Measurements from ENCODE around the gene ACYP2.
"Not testable (repeated sequence)": the region's sequence is repeated elsewhere in the genome, so short reads cannot be mapped to it uniquely, and the experiment has no call there.

The ACYP2 gene

DNA sequence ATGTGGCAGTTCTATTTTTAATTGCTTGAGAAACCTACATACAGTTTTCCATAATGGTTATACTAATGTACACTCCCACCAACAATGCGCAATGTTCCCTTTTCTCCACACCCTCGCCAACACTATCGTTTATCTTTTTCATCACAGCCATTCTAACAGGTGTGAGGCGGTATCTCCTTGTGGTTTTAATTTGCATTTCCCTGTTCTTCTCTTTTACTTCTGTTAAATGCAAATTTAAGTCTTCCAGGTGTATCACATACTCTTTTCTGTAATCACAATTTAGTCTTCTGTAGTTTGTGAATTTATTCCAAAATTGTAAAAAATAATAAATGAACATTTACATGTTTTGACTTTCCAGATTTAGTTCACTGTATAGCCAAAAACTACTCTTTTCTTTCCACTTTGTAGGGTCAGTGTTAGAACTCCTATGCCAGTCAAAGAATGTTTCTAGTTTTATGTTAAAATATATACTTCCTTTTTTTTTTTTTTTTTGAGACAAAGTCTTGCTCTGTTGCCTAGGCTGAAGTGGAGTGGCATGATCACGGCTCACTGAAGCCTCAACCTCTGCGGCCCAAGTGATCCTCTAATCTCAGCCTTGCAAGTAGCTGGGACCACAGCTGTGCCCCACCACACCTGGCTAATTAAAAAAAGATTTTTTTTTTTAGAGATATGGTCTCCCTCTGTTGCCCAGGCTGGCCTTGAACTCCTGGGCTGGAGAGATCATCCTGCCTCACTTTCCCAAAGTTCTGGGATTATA lies 15.4 kb upstream of the ACYP2 start:
- no peak for DNase-seq

DNA sequence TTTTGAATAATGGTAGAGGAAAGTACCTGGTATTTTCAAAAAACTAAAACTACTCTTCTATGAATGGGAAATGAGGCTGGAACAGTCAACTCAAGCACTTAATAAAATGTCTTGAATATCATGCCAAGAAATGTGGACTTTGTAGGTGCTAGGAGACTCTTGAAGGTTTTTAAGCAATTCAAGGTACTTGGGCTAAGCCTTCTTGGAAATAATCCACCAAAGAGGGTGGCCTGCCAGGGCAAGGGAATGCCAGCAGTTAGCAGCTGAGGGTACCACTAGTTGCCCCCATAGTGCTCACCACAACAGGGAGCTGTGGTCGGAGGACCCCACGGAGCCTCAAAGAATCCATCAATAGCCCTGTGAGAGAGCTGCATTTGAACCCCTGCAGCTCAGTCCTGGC lies 14.6 kb upstream of the ACYP2 start:
- no peak for DNase-seq

DNA sequence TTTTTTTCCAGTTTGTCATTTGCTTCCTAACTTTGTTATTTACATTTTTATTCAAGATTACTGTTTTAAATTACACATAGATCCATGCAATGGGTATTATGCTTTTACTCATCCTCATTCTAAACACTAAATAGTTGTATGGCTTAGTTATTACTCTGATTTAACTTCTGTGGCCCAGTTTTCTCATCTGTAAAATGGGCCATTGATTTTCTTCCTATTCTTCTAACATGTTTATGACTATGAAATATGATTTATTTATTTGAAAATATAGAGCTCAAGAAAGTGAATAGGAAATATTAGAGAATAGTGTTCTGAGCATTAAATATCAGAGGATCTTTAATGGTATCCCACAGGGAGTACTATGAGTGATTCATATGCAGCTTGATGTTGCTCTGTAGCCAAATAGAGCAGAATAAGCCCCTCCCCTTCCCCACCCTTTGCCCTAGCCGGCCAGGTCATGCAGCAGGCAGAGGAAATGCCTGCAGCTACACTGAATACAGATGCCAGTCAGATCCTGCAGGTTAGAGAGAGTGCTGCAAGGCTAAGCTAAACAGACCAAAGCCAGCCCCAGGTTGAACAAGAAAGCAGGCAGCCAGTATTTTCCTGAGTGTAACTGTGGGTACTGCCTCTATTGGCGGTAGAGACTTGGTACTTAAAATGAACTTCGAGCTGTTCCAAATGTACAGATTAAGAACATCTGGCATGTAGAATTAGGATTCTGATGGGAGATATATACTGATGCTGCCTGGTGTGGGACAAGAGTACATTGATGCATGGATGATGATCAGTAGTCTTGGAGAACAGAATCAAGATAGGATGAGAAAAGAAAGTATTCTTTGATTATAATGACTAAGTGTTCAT lies 11.7 kb upstream of the ACYP2 start:
- no peak for DNase-seq

DNA sequence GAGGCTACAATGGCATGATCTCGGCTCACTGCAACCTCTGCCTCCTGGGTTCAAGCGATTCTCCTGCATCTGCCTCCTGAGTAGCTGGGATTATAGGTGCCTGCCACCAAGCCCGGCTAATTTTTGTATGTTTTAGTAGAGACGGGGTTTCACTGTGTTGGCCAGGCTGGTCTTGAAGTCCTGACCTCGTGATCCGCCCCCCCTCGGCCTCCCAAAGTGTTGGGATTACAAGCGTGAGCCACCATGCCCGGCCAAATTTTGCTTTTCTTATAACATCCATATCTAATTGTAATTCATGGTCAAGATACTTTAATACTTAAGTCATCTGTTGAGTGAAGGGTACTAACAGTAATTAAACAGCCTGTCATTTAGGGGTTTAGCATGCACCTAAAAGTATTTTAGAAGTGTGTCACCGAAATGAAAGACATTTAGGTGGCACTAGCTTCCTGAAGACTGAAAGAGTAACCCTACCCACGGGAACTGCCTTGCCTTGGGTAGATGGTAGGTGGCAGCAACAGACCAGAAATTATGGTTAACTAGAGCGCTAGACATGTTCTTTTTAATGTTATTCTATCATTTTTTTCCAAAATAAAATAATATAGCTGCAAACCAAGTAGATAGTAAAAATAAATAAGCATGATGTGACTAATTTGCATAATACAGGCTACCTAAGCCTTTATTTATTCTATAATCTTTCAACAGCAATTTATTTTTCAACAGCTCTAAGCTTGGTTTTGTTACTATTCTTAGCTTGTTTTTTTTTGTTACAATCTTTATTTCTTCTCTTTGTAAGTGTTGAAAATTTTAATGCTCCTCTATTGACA lies 8.6 kb upstream of the ACYP2 start:
- DNase-seq: no peak

DNA sequence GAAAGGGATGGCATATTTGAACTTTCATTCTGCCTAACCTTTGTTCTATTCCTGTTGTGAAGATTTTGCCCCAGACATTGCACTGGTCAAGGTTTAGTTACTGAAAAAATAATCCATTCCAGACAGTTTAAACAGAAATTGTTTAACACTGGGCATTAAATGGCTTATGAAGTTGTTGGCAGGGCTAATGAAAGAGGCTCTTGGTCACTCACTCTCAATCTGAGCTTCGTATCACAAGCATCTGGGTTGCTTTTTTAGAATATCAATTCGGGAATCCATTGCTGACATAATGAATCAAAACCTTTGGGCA lies 8.0 kb upstream of the ACYP2 start:
- no peak for DNase-seq

DNA sequence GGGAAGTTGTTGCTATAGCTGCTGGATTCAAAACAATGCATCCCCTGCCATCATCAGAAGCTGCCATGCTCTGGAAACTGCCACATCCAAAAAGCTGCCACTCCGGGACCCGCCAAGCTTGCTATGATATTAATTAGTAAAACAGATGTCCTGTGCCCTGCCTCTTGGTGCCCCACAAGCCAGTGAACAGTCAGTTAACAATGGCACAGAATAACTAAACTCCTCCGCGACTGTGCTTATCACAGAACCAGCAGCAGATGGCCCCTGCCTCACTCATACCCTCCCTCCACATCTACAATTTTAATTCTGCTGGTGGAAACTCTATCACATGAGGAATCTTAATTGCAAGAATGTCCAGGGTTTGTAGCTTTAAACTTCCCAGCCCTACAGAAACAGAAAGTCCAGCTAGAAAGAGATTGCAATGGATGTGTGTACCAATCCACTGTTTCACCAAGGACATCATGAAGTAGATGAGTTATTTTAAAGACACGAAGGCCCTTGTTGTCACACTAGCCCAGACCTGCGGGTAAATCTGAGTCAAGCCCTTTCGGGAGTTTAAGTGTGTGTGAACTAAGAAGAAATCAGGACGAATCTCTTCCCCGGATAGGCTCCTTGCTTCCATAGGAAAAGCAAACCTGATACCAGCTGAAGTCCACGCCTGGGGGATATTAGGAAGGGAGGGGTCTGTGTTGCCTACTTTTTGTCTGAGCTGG lies 7.4 kb upstream of the ACYP2 start:
- no peak for DNase-seq

DNA sequence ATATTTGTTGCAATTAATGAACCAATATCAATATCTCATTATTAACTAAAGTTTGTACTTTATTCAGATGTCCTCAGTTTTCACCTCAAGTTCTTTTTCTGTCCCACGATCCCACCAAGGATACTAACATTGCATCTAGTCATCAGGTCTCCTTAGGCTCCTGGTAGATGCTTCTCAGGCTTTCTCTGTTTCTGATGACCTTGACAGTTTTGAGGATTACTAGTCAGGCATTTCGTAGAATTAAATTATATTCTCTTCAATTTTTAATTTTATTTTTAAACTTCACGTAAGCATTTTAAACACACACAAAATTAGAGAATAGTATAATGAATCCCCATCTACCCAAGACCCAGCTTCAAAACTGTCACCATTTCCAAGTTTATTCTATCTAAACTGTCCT lies 5.6 kb upstream of the ACYP2 start:
- no peak for DNase-seq

DNA sequence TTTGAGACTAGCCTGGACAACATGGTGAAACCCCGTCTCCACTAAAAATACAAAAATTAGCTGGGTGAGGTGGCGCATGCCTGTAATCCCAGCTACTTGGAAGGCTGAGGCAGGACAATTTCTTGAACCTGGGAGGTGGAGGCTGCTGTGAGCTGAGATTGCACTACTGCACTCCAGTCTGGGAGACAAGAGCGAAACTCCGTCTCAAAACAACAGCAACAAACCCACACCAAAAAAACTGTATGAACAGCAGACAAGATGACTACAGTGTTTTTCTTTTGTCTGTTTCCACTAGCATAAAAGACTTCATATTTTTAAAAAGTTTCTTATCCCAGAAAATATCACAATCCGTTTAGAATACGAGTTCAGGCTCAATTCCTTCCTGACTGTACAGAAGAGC lies 936 bp upstream of the ACYP2 start:
- DNase-seq: not testable (repeated sequence)

DNA sequence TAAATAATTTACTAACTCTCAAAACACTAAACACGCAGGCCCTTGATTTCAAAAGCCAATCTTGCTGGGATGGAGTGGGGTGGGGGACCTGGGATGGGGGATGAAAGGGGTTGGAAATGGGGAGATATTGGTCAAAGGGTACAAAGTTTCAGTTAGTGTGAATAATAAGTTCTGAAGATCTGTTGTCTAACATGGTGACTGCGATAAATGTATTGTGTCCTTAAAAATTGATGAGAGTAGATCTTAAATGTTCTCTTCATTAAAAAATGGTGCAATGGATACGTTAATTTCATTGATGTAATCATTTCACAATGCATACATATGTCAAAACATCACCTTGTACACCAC lies 505 bp upstream of the ACYP2 start:
- DNase-seq: no peak

DNA sequence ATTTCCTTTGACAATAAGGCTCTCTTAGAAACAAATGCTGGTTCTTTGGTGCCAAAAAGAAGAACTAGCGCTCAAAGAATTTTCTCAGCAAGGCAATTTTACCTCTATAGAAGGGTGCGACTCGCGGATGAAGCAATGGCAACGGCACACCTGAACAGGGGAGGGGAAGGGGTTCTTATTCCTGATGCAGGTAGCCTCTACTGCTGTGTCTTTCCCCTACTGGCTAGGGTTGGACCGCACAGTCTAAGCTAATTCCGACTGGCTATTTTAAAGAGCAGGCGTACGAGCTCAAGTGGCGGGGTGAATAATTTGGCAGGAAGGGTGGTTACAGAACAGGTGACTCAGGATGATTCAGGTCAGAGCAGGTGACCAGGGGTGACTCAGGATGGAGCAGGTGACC lies 1.2 kb downstream of the ACYP2 start:
- DNase-seq: not testable (repeated sequence)

DNA sequence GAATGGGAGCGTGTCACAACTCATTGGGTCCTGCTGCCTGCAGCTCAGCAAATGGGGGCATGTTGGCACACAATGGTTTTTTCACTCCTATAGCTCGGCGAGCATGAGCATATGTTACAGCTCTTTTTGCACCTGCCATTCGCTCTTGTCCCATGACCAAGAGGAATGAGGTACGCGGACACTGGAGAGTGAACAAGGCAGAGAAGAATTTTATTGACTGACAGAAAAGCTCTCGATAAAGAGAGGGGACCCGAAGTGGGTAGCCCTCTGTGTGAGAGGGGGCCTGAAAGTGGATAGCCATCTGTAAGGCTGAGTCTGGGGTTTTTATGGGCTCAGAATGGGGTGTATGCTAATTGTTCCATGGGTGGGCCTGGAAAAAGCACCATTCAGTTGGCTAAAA lies 5.5 kb downstream of the ACYP2 start:
- no peak for DNase-seq

DNA sequence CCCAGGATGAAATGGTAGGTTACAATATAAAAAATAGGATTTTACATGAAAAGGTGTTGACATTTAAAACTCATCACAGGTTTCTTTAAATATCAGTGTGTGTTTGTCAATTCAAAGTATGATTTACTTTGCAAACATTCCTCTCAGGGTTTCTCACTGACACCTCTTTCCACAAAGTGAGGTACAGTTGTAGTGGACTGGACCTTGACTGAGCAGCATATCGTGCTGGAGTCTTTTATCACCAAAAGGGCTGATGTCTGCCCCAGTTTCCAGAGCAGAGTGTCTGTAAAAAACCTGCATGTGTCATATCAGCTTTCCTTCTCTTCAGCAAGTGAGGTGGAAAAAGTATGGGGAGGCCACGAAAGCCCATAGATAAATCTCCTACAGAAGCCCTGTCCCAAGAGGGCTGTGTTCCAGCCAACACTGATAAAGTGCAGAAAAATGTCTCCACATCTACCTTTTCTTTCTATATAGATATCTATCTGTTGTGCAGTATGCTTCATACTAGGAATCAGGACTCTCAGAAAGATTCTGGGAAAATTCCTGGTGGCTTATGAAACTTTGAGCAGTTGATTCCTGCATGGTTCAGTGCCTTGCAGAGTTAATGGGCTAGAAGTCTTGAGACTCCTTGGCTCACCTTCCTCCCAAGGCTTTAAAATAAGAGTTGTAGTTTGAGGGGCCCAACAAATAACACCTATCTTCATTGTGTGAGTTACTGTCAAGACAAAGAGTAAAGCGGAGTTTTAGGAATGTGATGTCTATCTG lies 6.9 kb downstream of the ACYP2 start:
- no peak for DNase-seq

DNA sequence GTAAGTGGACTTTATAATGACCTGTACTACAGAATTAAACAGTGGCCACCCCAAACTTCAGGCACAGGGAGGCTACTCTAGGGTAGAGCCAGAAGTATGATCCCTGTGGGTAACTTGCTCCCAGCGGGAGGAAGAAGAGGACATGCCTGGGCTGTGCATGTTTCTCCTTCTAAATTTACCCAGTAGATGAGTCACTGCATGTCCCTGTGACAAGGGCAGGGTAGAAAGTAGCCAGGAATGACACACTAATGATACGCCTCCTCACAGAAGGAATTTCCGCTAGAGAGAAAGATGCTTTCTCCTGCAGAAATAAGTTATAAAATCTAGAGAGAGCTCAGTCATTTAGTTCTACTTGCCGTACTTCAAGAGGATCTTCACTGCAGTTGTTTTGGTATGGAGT lies 7.5 kb downstream of the ACYP2 start:
- no peak for DNase-seq

DNA sequence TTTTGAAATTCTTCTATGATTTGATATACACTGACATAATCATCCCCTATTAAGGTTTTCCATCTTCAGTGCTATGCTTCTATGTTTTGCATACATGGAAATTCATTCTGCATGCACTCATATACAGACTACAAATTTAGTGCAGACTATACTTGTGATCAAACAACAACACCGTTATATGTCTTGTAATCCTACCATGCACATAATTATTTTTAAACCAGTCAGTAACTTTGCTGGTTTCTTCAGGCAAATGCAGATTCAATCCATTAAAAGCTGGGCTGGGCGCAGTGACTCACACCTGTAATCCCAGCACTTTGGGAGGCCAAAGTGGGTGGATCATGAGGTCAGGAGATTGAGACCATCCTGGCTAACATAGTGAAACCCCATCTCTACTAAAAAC lies 11.8 kb downstream of the ACYP2 start:
- DNase-seq: not testable (repeated sequence)

DNA sequence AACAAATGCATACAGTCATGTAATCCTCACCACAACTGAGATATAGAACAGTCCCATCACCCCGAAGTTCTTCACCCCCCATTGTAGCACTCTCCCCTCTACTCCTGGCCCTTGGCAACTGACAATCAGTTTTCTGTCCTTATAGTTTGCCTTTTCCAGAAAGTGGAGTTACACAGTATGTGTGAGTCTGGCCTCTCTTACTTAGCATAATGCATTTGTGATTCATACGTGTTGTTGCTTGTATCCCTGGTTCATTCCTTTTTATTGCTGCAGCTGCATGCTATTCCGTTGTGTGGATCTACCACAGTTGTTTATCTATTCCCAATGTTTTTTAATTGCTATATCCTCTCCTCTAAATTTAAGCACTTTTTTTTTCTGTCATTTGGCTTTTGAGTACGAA lies 17.6 kb downstream of the ACYP2 start:
- no peak for DNase-seq

DNA sequence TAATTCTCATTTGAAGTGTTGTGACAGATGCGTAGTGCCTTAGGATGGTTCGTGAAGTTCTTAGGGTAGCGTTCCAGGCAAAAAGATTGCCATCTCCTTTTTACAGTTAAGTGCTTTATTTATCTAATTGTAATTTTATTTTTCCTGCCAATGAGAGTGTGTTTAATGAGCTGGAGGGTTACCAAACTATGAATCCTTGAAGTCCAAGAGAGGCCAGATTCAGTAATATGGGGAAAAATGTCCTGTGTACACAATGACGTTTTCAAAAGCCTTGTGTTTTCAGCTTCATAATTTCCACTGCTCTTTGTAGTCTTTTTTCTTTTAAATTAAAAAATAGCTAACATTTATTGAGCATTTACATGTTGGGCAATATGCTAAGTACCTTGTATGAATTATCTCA lies 23.8 kb downstream of the ACYP2 start:
- no peak for DNase-seq

DNA sequence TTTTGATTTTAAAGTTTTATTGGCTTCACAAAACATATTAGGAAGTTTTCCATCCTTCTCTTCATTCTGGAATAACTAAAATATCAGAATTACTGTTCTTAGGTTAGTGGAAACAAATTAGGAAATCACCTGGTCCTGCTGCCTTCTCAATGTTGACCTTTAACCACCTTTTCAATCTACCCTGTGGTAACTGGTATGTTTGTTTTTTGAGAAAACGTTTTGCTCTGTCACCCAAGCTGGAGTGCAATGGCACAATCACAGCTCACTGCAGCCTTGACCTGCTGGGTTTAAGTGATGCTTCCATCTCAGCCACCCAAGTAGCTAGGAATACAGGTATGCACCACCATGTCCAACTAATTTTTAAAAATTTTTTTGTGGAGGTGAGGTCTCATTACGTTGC lies 28.4 kb downstream of the ACYP2 start:
- no peak for DNase-seq

DNA sequence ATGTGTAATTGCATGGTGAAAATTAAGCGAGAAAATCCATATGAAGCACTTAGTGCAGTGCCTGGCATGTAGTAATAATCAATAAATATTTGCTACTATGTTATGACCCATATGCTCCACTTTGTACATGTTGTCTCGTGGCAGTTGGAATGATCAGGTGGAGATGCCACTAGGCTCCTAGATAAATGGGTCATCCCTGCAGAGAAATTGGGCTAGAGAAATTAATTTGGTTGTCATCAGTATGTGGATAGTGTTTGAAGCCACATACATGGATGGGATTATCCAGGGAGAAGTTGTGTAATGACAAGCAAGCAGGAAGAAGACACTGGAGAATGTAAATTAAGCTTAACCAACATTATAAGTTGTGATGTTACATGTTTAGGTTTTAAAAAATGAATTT lies 33.0 kb downstream of the ACYP2 start:
- DNase-seq: no peak

DNA sequence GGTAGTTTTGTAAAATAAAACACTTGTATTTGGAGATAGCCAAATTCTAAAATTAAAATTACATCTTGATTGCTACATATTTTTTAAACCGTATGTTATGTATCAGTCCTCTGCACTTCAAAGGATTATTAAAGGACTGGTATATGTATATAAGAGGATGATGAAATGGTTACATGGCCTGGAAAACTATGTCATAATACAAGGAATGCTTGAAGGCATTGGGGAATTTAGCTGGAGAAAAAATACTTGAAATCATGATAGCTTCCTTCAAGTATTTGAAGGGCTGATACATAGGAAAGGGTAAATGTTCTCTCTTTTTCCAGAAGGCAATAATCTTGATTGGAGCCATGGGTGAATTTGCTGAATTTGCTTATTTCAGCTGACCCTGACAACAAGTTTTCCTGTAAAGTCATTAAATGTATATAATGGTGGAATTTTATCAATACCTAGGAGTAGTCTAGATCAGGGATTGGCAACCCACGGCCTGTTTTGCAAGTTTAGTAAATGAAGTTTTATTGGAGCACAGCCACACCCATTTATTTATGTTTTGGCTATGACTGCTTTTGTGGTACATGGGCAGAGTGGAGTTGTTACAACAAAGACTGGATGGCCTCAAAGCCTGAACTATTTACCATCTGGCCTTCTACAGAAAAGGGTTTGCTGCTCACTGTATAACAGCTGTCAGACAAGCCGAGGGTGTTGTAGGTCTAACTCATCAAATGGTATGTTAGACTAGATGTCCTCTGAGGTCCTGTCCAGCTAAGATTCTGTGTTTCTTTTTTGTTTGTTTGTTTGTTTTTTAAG lies 34.4 kb downstream of the ACYP2 start:
- DNase-seq: no peak

DNA sequence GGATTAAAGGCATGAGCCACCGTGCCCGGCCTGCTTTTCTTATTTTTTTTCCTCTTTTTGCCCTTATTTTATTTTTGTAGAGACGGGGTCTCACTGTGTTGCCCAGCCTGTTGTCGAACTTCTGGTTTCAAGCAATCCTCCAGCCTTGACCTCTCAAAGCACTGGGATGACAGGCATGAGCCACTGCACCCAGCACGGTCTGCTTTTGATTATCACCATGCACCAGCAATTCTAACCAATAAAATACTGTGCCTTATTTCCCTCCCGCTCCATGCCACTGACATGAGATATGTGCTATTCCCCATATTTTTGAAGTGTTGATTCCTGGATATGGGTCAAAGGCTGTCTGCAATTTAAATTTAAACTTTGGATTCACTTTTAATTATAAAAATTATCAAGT lies 42.9 kb downstream of the ACYP2 start:
- DNase-seq: no peak

DNA sequence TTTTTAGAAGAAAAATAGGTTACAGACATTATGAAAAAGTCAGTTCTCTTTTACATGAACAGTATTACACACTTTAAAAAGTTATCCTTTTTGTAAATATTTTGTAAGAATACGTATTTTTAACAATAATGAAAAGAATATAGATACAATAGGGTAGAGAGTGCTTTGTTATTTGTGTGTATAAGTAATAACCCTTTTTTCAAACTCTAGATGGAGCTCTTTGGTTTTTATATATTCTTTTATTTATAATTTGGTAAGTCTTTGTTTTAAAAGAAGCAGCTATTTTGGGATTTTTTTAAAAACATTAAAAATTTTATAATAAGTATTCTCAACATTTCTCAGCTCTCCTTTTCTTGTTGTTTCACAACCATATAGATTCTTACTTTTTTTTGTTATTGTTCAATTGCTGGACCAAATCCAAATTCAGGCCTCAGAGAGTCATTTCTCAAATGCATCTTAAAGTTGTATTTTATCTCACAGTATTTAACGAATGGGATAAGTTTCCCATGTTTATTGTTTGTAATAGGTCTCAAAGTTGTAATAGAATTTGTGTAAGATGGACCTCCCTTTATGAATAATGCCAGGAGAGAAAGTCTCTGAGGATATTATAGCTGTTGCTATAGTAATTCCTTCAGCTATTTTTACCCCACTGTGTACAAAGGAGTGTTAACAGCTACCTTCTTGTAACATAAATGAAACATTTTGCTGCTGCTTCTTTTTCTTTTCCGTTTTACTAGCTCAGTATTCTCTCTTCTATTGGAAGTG lies 46.4 kb downstream of the ACYP2 start:
- no peak for DNase-seq
